Fibroblast of pulmonary artery (primary cell): ENCODE measurements around the gene LYPD5.

Experiments used
- DNase-seq: peaks from one replicate; pipeline ENCODE4 v3.0.0-alpha.2; 2010; ENCODE audit warnings: low read depth
- H3K4me3 ChIP-seq: replicated peaks from 2 replicates; pipeline ENCODE4 v1.5.1; 2011; ENCODE audit warnings: low read depth, mild to moderate bottlenecking, control low read depth, low read length, moderate library complexity
- CTCF ChIP-seq: IDR thresholded peaks from 2 replicates; pipeline ENCODE4 v1.5.1; 2011; ENCODE audit warnings: mild to moderate bottlenecking, control low read depth, low read length, inconsistent platforms; ENCODE audit errors: missing control alignments

LYPD5 gene

DNA sequence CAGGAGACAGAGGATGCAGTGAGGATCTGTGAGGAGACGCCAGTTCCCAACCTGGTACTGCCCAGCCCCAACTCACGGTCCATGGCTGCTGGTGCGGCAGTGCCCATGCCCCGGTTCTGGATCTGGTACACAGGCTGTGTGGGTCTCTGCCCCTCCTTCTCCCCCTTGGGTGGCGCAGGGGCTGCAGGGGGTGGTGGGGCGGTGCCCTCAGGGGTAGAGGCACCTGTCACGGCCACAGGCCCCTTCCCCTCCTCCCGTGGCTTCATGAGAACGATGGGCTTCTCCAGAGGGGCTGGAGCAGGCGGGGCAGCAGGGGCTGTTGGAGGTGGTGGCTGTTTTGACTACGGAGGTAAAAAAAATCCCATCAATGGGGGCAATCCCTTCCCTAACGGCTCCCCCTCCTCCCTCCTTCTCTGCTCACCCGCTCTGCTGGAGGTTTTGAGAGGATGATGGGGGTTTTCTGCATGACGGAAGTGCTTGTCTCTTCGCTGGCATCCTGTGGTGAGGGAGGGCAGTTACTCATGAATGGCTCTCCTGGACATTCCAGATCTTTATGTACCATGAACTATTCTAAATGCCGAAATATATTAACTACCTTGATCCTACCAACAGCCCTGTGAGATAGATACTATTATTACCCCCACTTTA lies 54.6 kb downstream of the LYPD5 start:
- DNase-seq = no peak
- TF ChIP-seq CTCF = no peak
- H3K4me3 ChIP-seq = no peak overlapping the region
